Measurements from ENCODE around the gene NINL.

DNA sequence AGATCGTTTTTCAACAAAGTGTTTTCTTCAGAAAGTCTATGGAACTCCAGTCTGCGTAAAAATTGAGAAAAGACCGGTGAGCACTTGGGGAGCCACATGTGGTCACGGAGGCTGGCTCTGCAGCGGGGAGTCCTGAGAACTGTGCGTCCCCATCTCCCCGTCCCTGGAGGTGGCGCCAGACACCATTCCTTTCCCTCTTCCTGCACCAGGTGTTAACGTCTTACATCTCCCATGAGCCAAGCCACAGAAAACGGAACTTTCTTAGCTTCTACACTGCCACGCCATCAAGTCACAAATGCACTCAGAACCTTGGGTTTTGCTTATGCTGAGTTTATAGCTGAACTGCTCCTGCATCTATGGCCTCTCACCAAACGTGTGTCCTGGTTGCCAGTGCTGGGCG, 115.3 kb downstream of the NINL start:
- TF ChIP-seq POLR2AphosphoS5 (IDR thresholded peaks at IDR 0.05) (no peak), POLR2A (IDR thresholded peaks at IDR 0.05; ENCODE audit: low read depth) (no peak), EP300 (IDR thresholded peaks at IDR 0.05) (no peak)
- TF ChIP-seq, protein P1, sequence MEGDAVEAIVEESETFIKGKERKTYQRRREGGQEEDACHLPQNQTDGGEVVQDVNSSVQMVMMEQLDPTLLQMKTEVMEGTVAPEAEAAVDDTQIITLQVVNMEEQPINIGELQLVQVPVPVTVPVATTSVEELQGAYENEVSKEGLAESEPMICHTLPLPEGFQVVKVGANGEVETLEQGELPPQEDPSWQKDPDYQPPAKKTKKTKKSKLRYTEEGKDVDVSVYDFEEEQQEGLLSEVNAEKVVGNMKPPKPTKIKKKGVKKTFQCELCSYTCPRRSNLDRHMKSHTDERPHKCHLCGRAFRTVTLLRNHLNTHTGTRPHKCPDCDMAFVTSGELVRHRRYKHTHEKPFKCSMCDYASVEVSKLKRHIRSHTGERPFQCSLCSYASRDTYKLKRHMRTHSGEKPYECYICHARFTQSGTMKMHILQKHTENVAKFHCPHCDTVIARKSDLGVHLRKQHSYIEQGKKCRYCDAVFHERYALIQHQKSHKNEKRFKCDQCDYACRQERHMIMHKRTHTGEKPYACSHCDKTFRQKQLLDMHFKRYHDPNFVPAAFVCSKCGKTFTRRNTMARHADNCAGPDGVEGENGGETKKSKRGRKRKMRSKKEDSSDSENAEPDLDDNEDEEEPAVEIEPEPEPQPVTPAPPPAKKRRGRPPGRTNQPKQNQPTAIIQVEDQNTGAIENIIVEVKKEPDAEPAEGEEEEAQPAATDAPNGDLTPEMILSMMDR (IDR thresholded peaks at IDR 0.05): peak in 1 of 3 experiments; percentile 19

All from esophagus muscularis mucosa (tissue), 4 donors.